PC-3 (cell line): ENCODE measurements around the gene CMSS1.

Experiments
- EZH2 ChIP-seq: fragments of 300-600 bp; sonication (generic); IDR thresholded peaks from one replicate; pipeline ENCODE4 v1.6.1; 2017; ENCODE audit warnings: antibody characterized with exemption, mild to moderate bottlenecking, low read length; ENCODE audit not compliant: unreplicated experiment
- TF ChIP-seq, protein P1 (sequence below): fragments of 300-600 bp; sonication (generic); conservative IDR thresholded peaks from 2 replicates; pipeline ENCODE4 v1.5.1; 2017; ENCODE audit warnings: antibody characterized with exemption, low read depth, mild to moderate bottlenecking, low read length

DNA sequence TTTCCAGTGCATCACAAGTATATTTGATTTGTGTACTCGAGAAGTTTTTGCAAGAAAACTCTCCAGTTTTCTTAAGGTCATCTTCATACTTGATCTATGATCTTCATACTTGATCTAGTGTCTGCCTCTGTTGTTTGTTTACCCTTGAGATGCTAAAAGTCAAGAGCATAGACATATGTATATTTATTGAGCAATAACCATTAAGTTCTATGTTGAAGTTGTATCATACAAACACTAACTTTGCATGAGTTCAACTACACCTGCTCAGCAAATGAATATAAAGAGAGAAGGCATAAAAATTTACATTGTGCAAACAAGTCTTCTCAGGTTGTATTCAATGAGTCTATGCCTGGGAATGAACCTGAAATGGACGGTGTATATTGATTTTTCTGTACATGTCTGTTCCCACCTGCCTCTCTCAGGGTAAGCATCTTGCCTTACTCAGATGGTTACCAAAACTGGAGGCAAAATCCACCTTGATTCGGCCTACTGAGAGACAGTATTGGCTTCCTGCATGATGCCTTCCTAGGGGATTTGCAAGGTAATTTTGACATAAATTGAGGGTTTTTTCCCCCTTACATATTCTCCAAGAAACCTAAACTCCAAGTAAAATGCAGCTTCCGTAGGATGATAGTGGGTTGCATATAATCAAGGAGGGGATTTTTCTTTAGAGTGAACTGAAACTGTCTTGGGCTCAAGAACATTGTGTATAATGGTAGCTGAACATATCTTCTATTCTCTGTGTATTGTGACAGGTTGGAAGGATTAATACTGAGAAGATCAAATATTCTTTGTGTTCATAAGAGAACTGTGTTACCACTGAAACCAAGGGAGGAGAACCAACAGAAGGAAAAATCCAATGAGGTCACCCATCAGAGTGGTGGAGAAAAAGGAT is 186.2 kb downstream of the CMSS1 start:
- TF ChIP-seq, protein P1, sequence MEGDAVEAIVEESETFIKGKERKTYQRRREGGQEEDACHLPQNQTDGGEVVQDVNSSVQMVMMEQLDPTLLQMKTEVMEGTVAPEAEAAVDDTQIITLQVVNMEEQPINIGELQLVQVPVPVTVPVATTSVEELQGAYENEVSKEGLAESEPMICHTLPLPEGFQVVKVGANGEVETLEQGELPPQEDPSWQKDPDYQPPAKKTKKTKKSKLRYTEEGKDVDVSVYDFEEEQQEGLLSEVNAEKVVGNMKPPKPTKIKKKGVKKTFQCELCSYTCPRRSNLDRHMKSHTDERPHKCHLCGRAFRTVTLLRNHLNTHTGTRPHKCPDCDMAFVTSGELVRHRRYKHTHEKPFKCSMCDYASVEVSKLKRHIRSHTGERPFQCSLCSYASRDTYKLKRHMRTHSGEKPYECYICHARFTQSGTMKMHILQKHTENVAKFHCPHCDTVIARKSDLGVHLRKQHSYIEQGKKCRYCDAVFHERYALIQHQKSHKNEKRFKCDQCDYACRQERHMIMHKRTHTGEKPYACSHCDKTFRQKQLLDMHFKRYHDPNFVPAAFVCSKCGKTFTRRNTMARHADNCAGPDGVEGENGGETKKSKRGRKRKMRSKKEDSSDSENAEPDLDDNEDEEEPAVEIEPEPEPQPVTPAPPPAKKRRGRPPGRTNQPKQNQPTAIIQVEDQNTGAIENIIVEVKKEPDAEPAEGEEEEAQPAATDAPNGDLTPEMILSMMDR, result no peak
- no peak for TF ChIP-seq EZH2
